ENCODE data around the gene RNF187.

Gene RNF187

GRCh38 chr1:228487336-228488124, at the start of gene RNF187:
RNF187 (plus strand) TSS chr1:228487382.
- peak in 13 of 51 donors; percentile 42 to 93 (median 78) for DNase-seq

- DNase-seq, result no peak
These were observed 49.7 kb upstream of the RNF187 start for GRCh38 chr1:228437424-228437962.

GRCh38 chr1:228438266-228438665, 48.9 kb upstream of the RNF187 start:
- no peak for DNase-seq

- DNase-seq, result no peak
These were observed 46.3 kb upstream of the RNF187 start for GRCh38 chr1:228440761-228441500.

- no peak for DNase-seq
These were observed 43.8 kb upstream of the RNF187 start for GRCh38 chr1:228443395-228443794.

GRCh38 chr1:228445490-228445842, 41.7 kb upstream of the RNF187 start:
- DNase-seq, result peak in 1 of 51 donors; percentile 38

GRCh38 chr1:228445843-228446650, 41.1 kb upstream of the RNF187 start:
- peak in 17 of 51 donors; percentile 4 to 42 (median 21) for DNase-seq

GRCh38 chr1:228446852-228447251, 40.3 kb upstream of the RNF187 start:
- no peak for DNase-seq

GRCh38 chr1:228448372-228448771, 38.8 kb upstream of the RNF187 start:
- no peak for DNase-seq

- DNase-seq, result no peak
These were observed 37.0 kb upstream of the RNF187 start for GRCh38 chr1:228450200-228450599.

GRCh38 chr1:228452194-228453021, 34.8 kb upstream of the RNF187 start:
- DNase-seq, result no peak

GRCh38 chr1:228453022-228453560, 34.1 kb upstream of the RNF187 start:
- no peak for DNase-seq

- no peak for DNase-seq
These were observed 33.6 kb upstream of the RNF187 start for GRCh38 chr1:228453614-228454013.

- no peak for DNase-seq
These were observed 32.9 kb upstream of the RNF187 start for GRCh38 chr1:228454238-228454637.

GRCh38 chr1:228455715-228456114, 31.5 kb upstream of the RNF187 start:
- no peak for DNase-seq

- DNase-seq, result no peak
These were observed 30.7 kb upstream of the RNF187 start for GRCh38 chr1:228456252-228457016.

GRCh38 chr1:228457017-228457395, 30.2 kb upstream of the RNF187 start:
- peak in 1 of 51 donors; percentile 52 for DNase-seq

- DNase-seq, result peak in 48 of 51 donors; percentile 17 to 94 (median 70)
These were observed 29.6 kb upstream of the RNF187 start for GRCh38 chr1:228457396-228458176.

All from hypothalamus (tissue), 51 donors.